GM21717 (cell line): ENCODE results near the gene UNC119B.
A peak's percentile ranks its signal among the peaks of the same experiment; 100 is the strongest.
"Not testable (repeated sequence)": the region's sequence is repeated elsewhere in the genome, so short reads cannot be mapped to it uniquely, and the experiment has no call there.

Experiments used
- ATAC-seq: cut with Tn5 transposase; IDR thresholded peaks from one replicate; pipeline ENCODE4 v1.9.1; 2021; ENCODE audit warnings: mild to moderate bottlenecking, moderate library complexity; ENCODE audit not compliant: unreplicated experiment

UNC119B gene

GRCh38 chr12:120718055-120718454, 7.8 kb downstream of the UNC119B start:
- ATAC-seq = no peak

- no peak for ATAC-seq
These were observed 8.8 kb downstream of the UNC119B start for GRCh38 chr12:120719072-120719471.

GRCh38 chr12:120719496-120720233, 9.4 kb downstream of the UNC119B start:
- no peak for ATAC-seq

- ATAC-seq = no peak
These were observed 10.2 kb downstream of the UNC119B start for GRCh38 chr12:120720234-120720986.

GRCh38 chr12:120720987-120721801, 10.9 kb downstream of the UNC119B start:
- ATAC-seq = no peak

GRCh38 chr12:120721866-120722265, 11.6 kb downstream of the UNC119B start:
- ATAC-seq = no peak

- ATAC-seq = no peak
These were observed 12.5 kb downstream of the UNC119B start for GRCh38 chr12:120722784-120723183.

GRCh38 chr12:120724720-120725119, 14.5 kb downstream of the UNC119B start:
- no peak for ATAC-seq

- ATAC-seq = peak; percentile 6
These were observed 14.9 kb downstream of the UNC119B start for GRCh38 chr12:120725151-120725658.

GRCh38 chr12:120725659-120726509, 15.6 kb downstream of the UNC119B start, which contains the start of gene ACADS:
TSS of gene ACADS (plus strand) at chr12:120725826. CDS start at chr12:120725886, 60 bp downstream.
- ATAC-seq = peak; percentile 89

GRCh38 chr12:120726510-120726793, 16.2 kb downstream of the UNC119B start:
- no peak for ATAC-seq

GRCh38 chr12:120726961-120727360, 16.7 kb downstream of the UNC119B start:
- no peak for ATAC-seq

GRCh38 chr12:120732198-120732597, 21.9 kb downstream of the UNC119B start:
- ATAC-seq = not testable (repeated sequence)

GRCh38 chr12:120733574-120733973, 23.3 kb downstream of the UNC119B start:
- no peak for ATAC-seq

GRCh38 chr12:120734210-120734609, 24.0 kb downstream of the UNC119B start:
- no peak for ATAC-seq

- no peak for ATAC-seq
These were observed 24.9 kb downstream of the UNC119B start for GRCh38 chr12:120735181-120735580.

GRCh38 chr12:120736404-120737331, 26.4 kb downstream of the UNC119B start:
- ATAC-seq = no peak

GRCh38 chr12:120737557-120738251, 27.4 kb downstream of the UNC119B start:
- no peak for ATAC-seq
